Uterus (tissue), 4 donors: ENCODE data around the gene COLGALT1. TPM values are rescaled to one million over a fixed set of nuclear protein-coding genes. Genes with fewer than 3 reads are reported as not detected.

ENCODE experiments used
- DNase-seq, 2 donors: peaks; one replicate each; pipeline ENCODE4 v3.0.0-alpha.2; 2019 to 2020
- H3K27ac ChIP-seq, 2 donors: fragments of 200-600 bp; sonication (generic); 1 replicate in 1 of 2; 2 replicates in 1 of 2; pipeline ENCODE4 v1.5.1; 2016 to 2018
- H3K27me3 ChIP-seq, 2 donors: fragments of 200-600 bp; sonication (generic); one replicate each; pipeline ENCODE4 v1.5.1; 2018 to 2019; ENCODE audit warnings: control low read depth in 1 of 2
- H3K36me3 ChIP-seq, 2 donors: fragments of 200-600 bp; sonication (generic); one replicate each; pipeline ENCODE4 v1.5.1; 2019; ENCODE audit warnings: control low read depth in 1 of 2
- H3K4me1 ChIP-seq, 2 donors: fragments of 200-600 bp; sonication (generic); one replicate each; pipeline ENCODE4 v1.5.1; 2018 to 2019; ENCODE audit warnings: control low read depth in 1 of 2
- H3K4me3 ChIP-seq, 2 donors: fragments of 200-600 bp; sonication (generic); 1 replicate in 1 of 2; 2 replicates in 1 of 2; pipeline ENCODE4 v1.5.1; 2018 to 2019; ENCODE audit warnings: mild to moderate bottlenecking in 1 of 2
- H3K9me3 ChIP-seq, 2 donors: fragments of 200-600 bp; sonication (generic); one replicate each; pipeline ENCODE4 v1.5.1; 2019; ENCODE audit warnings: control low read depth in 1 of 2
- CTCF ChIP-seq, 4 experiments: fragments of 200-600 bp in 2 of 4; fragments of 450-650 bp in 2 of 4; sonication (generic) in 2 of 4; IDR thresholded peaks; one replicate each; pipeline ENCODE4 v1.5.1; 2016 to 2019; ENCODE audit warnings: antibody characterized with exemption in 4 of 4, mild to moderate bottlenecking in 2 of 4, moderate library complexity in 1 of 4
- POLR2A ChIP-seq, 2 donors: fragments of 450-650 bp; IDR thresholded peaks; one replicate each; pipeline ENCODE4 v1.6.1; 2016; ENCODE audit warnings: antibody characterized with exemption in 2 of 2, mild to moderate bottlenecking in 1 of 2, moderate library complexity in 1 of 2
- intact Hi-C: fragments of 100-400 bp; cut with DNase I; formaldehyde crosslinking; loops from one replicate; pipeline ENCODE4 v1.15.1; 2023; ENCODE audit warnings: low total_unique reads
- total RNA-seq, 4 donors: library from RNA; depleted of rRNA in 3 of 4; stranded (reverse); fragments of >200 nt in 3 of 4; gene quantifications; one replicate each; pipeline versions ENCODE4 v1.1.0 to v1.2.4, GENCODE V29; 2014 to 2023
- donor health status: DM: yes; HTN: yes; CAD: no.

COLGALT1 gene
- total RNA-seq, 4 donors from 2014 or later: 24.6 to 56.6 (median 52.0) TPM

- Histone ChIP-seq H3K9me3 (no peaks in the 10 kb centered on the region), H3K4me3 (no peak overlapping the region), H3K36me3 (no peaks in the 10 kb centered on the region), H3K27ac (no peak overlapping the region), H3K27me3 (no peaks in the 10 kb centered on the region), H3K4me1 (no peaks in the 10 kb centered on the region)
- no peak for TF ChIP-seq CTCF (IDR thresholded peaks at IDR 0.05)
- no peak for TF ChIP-seq POLR2A (IDR thresholded peaks at IDR 0.05)
- no peak for DNase-seq
- intact Hi-C loops: no loop called here
Measured at GRCh38 chr19:17577457-17578097, 22.1 kb downstream of the COLGALT1 start.

- Histone ChIP-seq H3K27ac (no peak overlapping the region), H3K36me3 (no peaks in the 10 kb centered on the region), H3K4me3 (no peak overlapping the region), H3K4me1 (no peaks in the 10 kb centered on the region), H3K9me3 (no peaks in the 10 kb centered on the region), H3K27me3 (no peaks in the 10 kb centered on the region)
- TF ChIP-seq CTCF (IDR thresholded peaks at IDR 0.05) (no peak), POLR2A (IDR thresholded peaks at IDR 0.05) (no peak)
- intact Hi-C loops: no loop called here
- DNase-seq: peak; percentile 40 to 68
Measured at GRCh38 chr19:17579661-17580244, 24.3 kb downstream of the COLGALT1 start.

GRCh38 chr19:17580470-17581144 is 25.2 kb downstream of the COLGALT1 start:
- H3K27me3 ChIP-seq: no peaks in the 10 kb centered on the region
- intact Hi-C loops: no loop called here

GRCh38 chr19:17581211-17581874 is 25.9 kb downstream of the COLGALT1 start:
- DNase-seq: no peak
- no peaks in the 10 kb centered on the region for H3K27me3 ChIP-seq
- H3K27ac ChIP-seq: no peak overlapping the region
- H3K9me3 ChIP-seq: no peaks in the 10 kb centered on the region
- H3K4me1 ChIP-seq: no peaks in the 10 kb centered on the region
- no peaks in the 10 kb centered on the region for H3K36me3 ChIP-seq
- TF ChIP-seq CTCF (IDR thresholded peaks at IDR 0.05) (no peak), POLR2A (IDR thresholded peaks at IDR 0.05) (no peak)
- intact Hi-C loops: no loop called here
- no peak overlapping the region for H3K4me3 ChIP-seq

More at GRCh38 chr19:17580470-17581144, 25.2 kb downstream of the COLGALT1 start:
- no peaks in the 10 kb centered on the region for H3K36me3 ChIP-seq
- H3K4me1 ChIP-seq: no peaks in the 10 kb centered on the region
- H3K9me3 ChIP-seq: no peaks in the 10 kb centered on the region
- no peak for TF ChIP-seq POLR2A (IDR thresholded peaks at IDR 0.05)
- no peak for TF ChIP-seq CTCF (IDR thresholded peaks at IDR 0.05)
- no peak for DNase-seq
- no peak overlapping the region for H3K27ac ChIP-seq
- H3K4me3 ChIP-seq: no peak overlapping the region

- H3K27me3 ChIP-seq: no peaks in the 10 kb centered on the region
- no peak overlapping the region for H3K27ac ChIP-seq
- H3K4me1 ChIP-seq: no peaks in the 10 kb centered on the region
- no peak overlapping the region for H3K4me3 ChIP-seq
- H3K36me3 ChIP-seq: no peaks in the 10 kb centered on the region
- no peaks in the 10 kb centered on the region for H3K9me3 ChIP-seq
- no peak for DNase-seq
- intact Hi-C loops: no loop called here
- TF ChIP-seq POLR2A (IDR thresholded peaks at IDR 0.05) (no peak), CTCF (IDR thresholded peaks at IDR 0.05) (no peak)
Measured at GRCh38 chr19:17582613-17583012, 27.2 kb downstream of the COLGALT1 start.
